SU-DHL-6 (cell line): ENCODE results near the gene BTAF1.

ENCODE experiments used
- H2AFZ ChIP-seq: fragments of 200-600 bp; sonication (generic); 2 replicates; pipeline ENCODE4 v1.6.1; 2014; ENCODE audit warnings: low read depth, mild to moderate bottlenecking, moderate library complexity, mixed read lengths, antibody characterized with exemption, low read length; ENCODE audit not compliant: severe bottlenecking
- H3F3A ChIP-seq: fragments of 200-600 bp; shearing (Covaris generic); 2 replicates; pipeline ENCODE4 v1.6.0; 2016; ENCODE audit warnings: antibody characterized with exemption, mild to moderate bottlenecking; ENCODE audit not compliant: insufficient read depth
- H3K27ac ChIP-seq: fragments of 200-600 bp; sonication (generic); 2 replicates; pipeline ENCODE4 v1.5.1; 2016; ENCODE audit warnings: low read depth, mild to moderate bottlenecking, low read length, moderate library complexity, mixed read lengths
- H3K27me3 ChIP-seq: fragments of 200-600 bp; sonication (generic), shearing (Covaris generic); 2 replicates; pipeline ENCODE4 v1.6.0; 2014; ENCODE audit warnings: mild to moderate bottlenecking, low read length
- H3K36me3 ChIP-seq: fragments of 200-600 bp; sonication (generic); 2 replicates; pipeline ENCODE4 v1.6.1; 2014; ENCODE audit warnings: mild to moderate bottlenecking, low read length, mixed read lengths
- H3K4me2 ChIP-seq: fragments of 300-600, 200-600 bp; shearing (Covaris generic), sonication (generic); 2 replicates; pipeline ENCODE4 v1.6.0; 2014; ENCODE audit warnings: low read length, low read depth, mild to moderate bottlenecking; ENCODE audit not compliant: poor library complexity, severe bottlenecking
- H3K4me3 ChIP-seq: fragments of 200-600 bp; sonication (generic); 2 replicates; pipeline ENCODE4 v1.5.1; 2014; ENCODE audit warnings: antibody characterized with exemption, low read length, mild to moderate bottlenecking, mixed read lengths; ENCODE audit not compliant: insufficient read depth, poor library complexity, severe bottlenecking
- H3K79me2 ChIP-seq: fragments of 200-600 bp; sonication (generic); 2 replicates; pipeline ENCODE4 v1.6.1; 2014; ENCODE audit warnings: mild to moderate bottlenecking, low read length, moderate library complexity; ENCODE audit not compliant: insufficient read depth
- H3K9ac ChIP-seq: fragments of 200-600 bp; sonication (generic); 2 replicates; pipeline ENCODE4 v1.7.0; 2014; ENCODE audit warnings: mild to moderate bottlenecking, low read length
- H3K9me2 ChIP-seq: fragments of 200-600 bp; sonication (generic); replicated peaks from 2 replicates; pipeline ENCODE4 v1.6.1; 2014; ENCODE audit warnings: low read length; ENCODE audit not compliant: insufficient read depth
- H3K9me3 ChIP-seq: fragments of 200-600 bp; sonication (generic); 2 replicates; pipeline ENCODE4 v1.6.1; 2014; ENCODE audit warnings: low read length, mixed read lengths; ENCODE audit not compliant: insufficient read depth
- H4K20me1 ChIP-seq: fragments of 200-600 bp; sonication (generic); 2 replicates; pipeline ENCODE4 v1.6.1; 2014; ENCODE audit warnings: low read depth, mild to moderate bottlenecking, antibody characterized with exemption, low read length, moderate library complexity, mixed read lengths
- EZH2phosphoT487 ChIP-seq: fragments of 200-600 bp; sonication (generic), shearing (Covaris generic); conservative IDR thresholded peaks from 2 replicates; pipeline ENCODE4 v1.6.1; 2018; ENCODE audit warnings: mild to moderate bottlenecking, antibody characterized with exemption, low read length, moderate library complexity, mixed read lengths
- TF ChIP-seq, protein P1 (sequence below): fragments of 200-600 bp; sonication (generic); IDR thresholded peaks from one replicate; pipeline ENCODE4 v1.5.1; 2017; ENCODE audit warnings: antibody characterized with exemption, mild to moderate bottlenecking, low read length, moderate library complexity; ENCODE audit not compliant: insufficient read depth, poor library complexity, severe bottlenecking

BTAF1 gene

GRCh38 chr10:91939653-91940052, 16.1 kb downstream of the BTAF1 start:
- Histone ChIP-seq H3K79me2 (peaks cover 75% of the 10 kb centered on the region), H4K20me1 (peaks cover 10% of the 10 kb centered on the region), H3K36me3 (peaks cover 49% of the 10 kb centered on the region), H3K4me3 (no peak overlapping the region), H3K9ac (no peak overlapping the region), H2AFZ (no peak overlapping the region), H3K9me3 (no peaks in the 10 kb centered on the region), H3K9me2 (no peaks in the 10 kb centered on the region), H3K4me2 (no peak overlapping the region), H3F3A (0 out of 2 replicates have a peak, but pooled peaks cover 4% of the 10 kb centered on the region), H3K27ac (no peak overlapping the region), H3K27me3 (no peaks in the 10 kb centered on the region)
- TF ChIP-seq EZH2phosphoT487: no peak
- TF ChIP-seq, protein P1, sequence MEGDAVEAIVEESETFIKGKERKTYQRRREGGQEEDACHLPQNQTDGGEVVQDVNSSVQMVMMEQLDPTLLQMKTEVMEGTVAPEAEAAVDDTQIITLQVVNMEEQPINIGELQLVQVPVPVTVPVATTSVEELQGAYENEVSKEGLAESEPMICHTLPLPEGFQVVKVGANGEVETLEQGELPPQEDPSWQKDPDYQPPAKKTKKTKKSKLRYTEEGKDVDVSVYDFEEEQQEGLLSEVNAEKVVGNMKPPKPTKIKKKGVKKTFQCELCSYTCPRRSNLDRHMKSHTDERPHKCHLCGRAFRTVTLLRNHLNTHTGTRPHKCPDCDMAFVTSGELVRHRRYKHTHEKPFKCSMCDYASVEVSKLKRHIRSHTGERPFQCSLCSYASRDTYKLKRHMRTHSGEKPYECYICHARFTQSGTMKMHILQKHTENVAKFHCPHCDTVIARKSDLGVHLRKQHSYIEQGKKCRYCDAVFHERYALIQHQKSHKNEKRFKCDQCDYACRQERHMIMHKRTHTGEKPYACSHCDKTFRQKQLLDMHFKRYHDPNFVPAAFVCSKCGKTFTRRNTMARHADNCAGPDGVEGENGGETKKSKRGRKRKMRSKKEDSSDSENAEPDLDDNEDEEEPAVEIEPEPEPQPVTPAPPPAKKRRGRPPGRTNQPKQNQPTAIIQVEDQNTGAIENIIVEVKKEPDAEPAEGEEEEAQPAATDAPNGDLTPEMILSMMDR: no peak

- peaks cover 10% of the 10 kb centered on the region for H4K20me1 ChIP-seq
- H3K9ac ChIP-seq: no peak overlapping the region
- H3K4me2 ChIP-seq: no peak overlapping the region
- no peaks in the 10 kb centered on the region for H3K9me3 ChIP-seq
- H3K27ac ChIP-seq: no peak overlapping the region
- no peaks in the 10 kb centered on the region for H3K9me2 ChIP-seq
- no peaks in the 10 kb centered on the region for H3K27me3 ChIP-seq
- peaks cover 44% of the 10 kb centered on the region for H3K36me3 ChIP-seq
- 0 out of 2 replicates have a peak, but pooled peaks cover 4% of the 10 kb centered on the region for H3F3A ChIP-seq
- no peak overlapping the region for H3K4me3 ChIP-seq
- H2AFZ ChIP-seq: no peak overlapping the region
- TF ChIP-seq EZH2phosphoT487: no peak
- TF ChIP-seq, protein P1: no peak
- H3K79me2 ChIP-seq: peaks cover 57% of the 10 kb centered on the region
Measured at GRCh38 chr10:91941426-91941825, 17.9 kb downstream of the BTAF1 start.

DNA sequence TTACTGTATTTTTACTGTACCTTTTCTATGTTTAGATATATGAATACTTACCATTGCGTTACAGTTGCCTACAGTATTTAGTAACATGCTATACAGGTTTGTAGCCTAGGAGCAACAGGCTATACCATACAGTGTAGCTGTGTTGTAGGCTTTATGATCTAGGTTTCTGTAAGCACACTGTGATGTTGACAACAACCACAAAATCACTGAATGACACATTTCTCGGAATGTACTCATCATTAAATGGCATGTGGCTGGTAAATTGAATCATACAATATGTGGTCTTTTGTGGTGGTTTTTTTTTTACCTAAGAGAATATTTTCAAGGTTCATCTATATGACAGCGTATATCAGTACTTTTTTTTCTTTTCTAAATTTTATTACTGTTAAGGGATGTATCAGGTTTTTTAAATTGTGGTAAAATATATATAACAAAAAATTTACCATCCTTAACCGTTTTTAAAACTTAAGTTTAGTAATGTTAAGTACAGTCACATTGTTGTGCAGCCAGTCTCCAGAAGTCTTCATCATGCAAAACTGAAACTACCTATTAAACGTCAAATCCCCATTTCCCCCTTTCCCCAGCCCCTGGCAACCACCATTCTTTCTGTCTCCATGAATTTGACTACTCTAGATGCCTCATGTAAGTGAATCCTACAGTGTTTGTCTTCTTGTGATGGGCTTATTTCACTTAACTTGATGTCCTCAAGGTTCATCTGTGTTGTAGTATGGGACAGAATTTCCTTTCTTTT, 21.5 kb downstream of the BTAF1 start:
- Histone ChIP-seq H2AFZ (no peak overlapping the region), H3K79me2 (peaks cover 28% of the 10 kb centered on the region), H3K9ac (no peak overlapping the region), H3K9me2 (no peaks in the 10 kb centered on the region), H3K27me3 (no peaks in the 10 kb centered on the region), H4K20me1 (no peaks in the 10 kb centered on the region; the same call in 1 of the 2 replicates), H3K4me2 (no peak overlapping the region), H3F3A (no peaks in the 10 kb centered on the region), H3K4me3 (no peak overlapping the region), H3K36me3 (peaks cover 38% of the 10 kb centered on the region), H3K9me3 (no peaks in the 10 kb centered on the region), H3K27ac (no peak overlapping the region)
- no peak for TF ChIP-seq EZH2phosphoT487

GRCh38 chr10:91953600-91954160, 30.1 kb downstream of the BTAF1 start:
- Histone ChIP-seq H3K27ac (no peak overlapping the region), H3K79me2 (peaks cover 19% of the 10 kb centered on the region; the same call in 1 of the 2 replicates), H3K9me3 (no peaks in the 10 kb centered on the region), H3K27me3 (no peaks in the 10 kb centered on the region), H3K4me3 (no peak overlapping the region), H3F3A (no peaks in the 10 kb centered on the region; the same call in 1 of the 2 replicates), H3K9ac (no peak overlapping the region), H3K36me3 (peaks cover 53% of the 10 kb centered on the region), H3K9me2 (no peaks in the 10 kb centered on the region), H2AFZ (no peak overlapping the region), H3K4me2 (no peak overlapping the region), H4K20me1 (no peaks in the 10 kb centered on the region)
- TF ChIP-seq, protein P1: no peak
- no peak for TF ChIP-seq EZH2phosphoT487
